K562 (cell line): ENCODE data around the gene TYW3. TPM values are rescaled to one million over a fixed set of nuclear protein-coding genes. Genes with fewer than 3 reads are reported as not detected.
A peak's percentile ranks its signal among the peaks of the same experiment; 100 is the strongest.

Source experiments
- DPF2 ChIP-seq: fragments of 450-650 bp; IDR thresholded peaks from 2 replicates; pipeline ENCODE4 v1.6.1; 2016
- EHMT2 ChIP-seq: fragments of 450-650 bp; IDR thresholded peaks from 2 replicates; pipeline ENCODE4 v1.6.1; 2018; ENCODE audit warnings: antibody characterized with exemption
- FOXA3 ChIP-seq, 2 experiments: fragments of 450-650 bp in 1 of 2; sonication (generic) in 1 of 2; formaldehyde crosslinking; IDR thresholded peaks in 1 of 2; conservative IDR thresholded peaks in 1 of 2; 2 replicates each; pipeline versions ENCODE4 v1.4.0 to v1.8.0; 2020 to 2022; ENCODE audit warnings: mild to moderate bottlenecking in 2 of 2, missing genetic modification reagents in 1 of 2
- FOXJ2 ChIP-seq: fragments of 200-800 bp; sonication (Bioruptor generic); IDR thresholded peaks from 2 replicates; pipeline ENCODE4 v1.6.1; 2016; ENCODE audit warnings: missing genetic modification characterization, missing compliant biosample characterization
- HDAC8 ChIP-seq: fragments of 450-650 bp; IDR thresholded peaks from 2 replicates; pipeline ENCODE4 v1.6.1; 2016; ENCODE audit warnings: mild to moderate bottlenecking, missing genetic modification characterization, moderate library complexity, missing compliant biosample characterization
- HDGF ChIP-seq: fragments of 450-650 bp; IDR thresholded peaks from 2 replicates; pipeline ENCODE4 v1.6.1; 2016
- IFI16 ChIP-seq: fragments of 250-450 bp; sonication (Bioruptor Pico); IDR thresholded peaks from 2 replicates; pipeline ENCODE4 v2.1.2; 2022; ENCODE audit warnings: mild to moderate bottlenecking, inconsistent platforms
- MITF ChIP-seq: IDR thresholded peaks from 2 replicates; pipeline ENCODE4 v1.6.1; 2014; ENCODE audit warnings: antibody characterized with exemption
- NCOA6 ChIP-seq: fragments of 450-650 bp; IDR thresholded peaks from 2 replicates; pipeline ENCODE4 v1.6.1; 2017; ENCODE audit warnings: mild to moderate bottlenecking
- NFE2L1 ChIP-seq: fragments of 450-650 bp; IDR thresholded peaks from 2 replicates; pipeline ENCODE4 v1.6.1; 2016; ENCODE audit warnings: missing genetic modification characterization, low read depth, mild to moderate bottlenecking, missing compliant biosample characterization, moderate library complexity, borderline replicate concordance
- PURB ChIP-seq: sonication (generic); formaldehyde crosslinking; IDR thresholded peaks from 2 replicates; pipeline ENCODE4 v1.9.0; 2021; ENCODE audit warnings: low read depth, mild to moderate bottlenecking, missing genetic modification reagents
- RBM22 ChIP-seq: fragments of 200-400 bp; formaldehyde crosslinking; IDR thresholded peaks from 2 replicates; pipeline ENCODE4 v1.6.1; 2018; ENCODE audit warnings: low read length, low read depth; ENCODE audit not compliant: poor library complexity, severe bottlenecking
- SIX5 ChIP-seq, 2 experiments: IDR thresholded peaks; 2 replicates each; pipeline ENCODE4 v1.6.1; 2011; ENCODE audit warnings: low read length in 2 of 2, borderline replicate concordance in 1 of 2, low read depth in 1 of 2, mild to moderate bottlenecking in 1 of 2, moderate library complexity in 1 of 2; ENCODE audit not compliant: insufficient read depth in 1 of 2
- THAP7 ChIP-seq: fragments of 250-450 bp; sonication (Bioruptor Pico); IDR thresholded peaks from 2 replicates; pipeline ENCODE4 v1.5.0; 2021
- TRIM25 ChIP-seq: fragments of 450-650 bp; IDR thresholded peaks from 2 replicates; pipeline ENCODE4 v1.7.0; 2016; ENCODE audit warnings: borderline replicate concordance
- ZNF197 ChIP-seq: fragments of 200-800 bp; sonication (Bioruptor generic); IDR thresholded peaks from 2 replicates; pipeline ENCODE4 v1.6.1; 2016; ENCODE audit warnings: low read depth, missing genetic modification characterization, missing compliant biosample characterization
- ZNF224 ChIP-seq: sonication (generic); formaldehyde crosslinking; IDR thresholded peaks from 2 replicates; pipeline ENCODE4 v1.8.0; 2022; ENCODE audit warnings: mild to moderate bottlenecking, missing genetic modification reagents
- ZNF277 ChIP-seq: fragments of 250-450 bp; sonication (Bioruptor Pico); IDR thresholded peaks from 2 replicates; pipeline ENCODE4 v1.8.0; 2022; ENCODE audit warnings: inconsistent platforms, mild to moderate bottlenecking, moderate library complexity, borderline replicate concordance
- ZNF395 ChIP-seq: fragments of 200-800 bp; sonication (Bioruptor generic); IDR thresholded peaks from 2 replicates; pipeline ENCODE4 v1.6.1; 2017; ENCODE audit warnings: missing genetic modification characterization, missing compliant biosample characterization
- ZNF449 ChIP-seq: fragments of 250-450 bp; sonication (Bioruptor Pico); IDR thresholded peaks from 2 replicates; pipeline ENCODE4 v1.8.0; 2022; ENCODE audit warnings: moderate library complexity, mild to moderate bottlenecking, inconsistent platforms
- polyA plus RNA-seq, 8 experiments: library from polyadenylated mRNA; depleted of rRNA in 4 of 8; stranded (reverse) in 5 of 8; unstranded in 3 of 8; fragments of >200 nt; fragmentation: Nextera tagmentation in 2 of 8; fragmentation: Illumina TruSeq in 1 of 8; extraction: Ambion mirVana in 2 of 8; extraction: Trizol in 1 of 8; gene quantifications; 2 replicates each; pipeline versions ENCODE4 v1.2.1 to v1.2.3, GENCODE V29; 2011 to 2014; ENCODE audit warnings: inconsistent platforms in 1 of 8, missing spikeins in 1 of 8
- total RNA-seq, 7 experiments: library from RNA; depleted of rRNA in 6 of 7; stranded (reverse); fragments of >200 nt in 6 of 7; fragmentation: Illumina TruSeq in 2 of 7; extraction: Trizol in 2 of 7; gene quantifications; 2 replicates each; pipeline versions ENCODE4 v1.2.1 to v1.2.3, GENCODE V29; 2011 to 2021; ENCODE audit warnings: low replicate concordance in 1 of 7

The TYW3 gene
- total and polyA plus RNA-seq, 9 of the 15 experiments (the other 6 are each of a cell fraction or from before 2014, with no cell fraction given): 22.0 to 54.0 (median 41.1) TPM

GRCh38 chr1:74732960-74733603 lies at the start of gene TYW3, which contains the start of gene CRYZ (continued):
- TF ChIP-seq TRIM25: no peak
- TF ChIP-seq PURB (CRISPR knock-in tag): no peak
- no peak for TF ChIP-seq THAP7
- no peak for TF ChIP-seq NFE2L1
- no peak for TF ChIP-seq FOXA3 (CRISPR knock-in tag; conservative IDR thresholded peaks at IDR 0.05 in 1 of 2, IDR thresholded peaks at IDR 0.05 in 1 of 2)
- TF ChIP-seq DPF2: peak; percentile 25; the same call in 1 of the 2 replicates
- TF ChIP-seq HDGF: no peak
- TF ChIP-seq ZNF197 (CRISPR knock-in tag): no peak
- TF ChIP-seq HDAC8 (tag): no peak
- TF ChIP-seq ZNF277 (CRISPR knock-in tag): no peak
- peak in 1 of 2 experiments; percentile 34; a peak in 1 of 4 replicates for TF ChIP-seq SIX5 (IDR thresholded peaks at IDR 0.05; ENCODE audit: borderline replicate concordance in 1 of 2, insufficient read depth in 1 of 2, low read depth in 1 of 2, low read length in 2 of 2)
- TF ChIP-seq ZNF224 (CRISPR knock-in tag): no peak
- no peak for TF ChIP-seq MITF
- TF ChIP-seq ZNF449 (CRISPR knock-in tag): no peak
- TF ChIP-seq ZNF395: peak; percentile 64; the same call in 1 of the 2 replicates
- TF ChIP-seq FOXJ2: no peak
- peak; percentile 55; the same call in 1 of the 2 replicates for TF ChIP-seq EHMT2
- no peak for TF ChIP-seq NCOA6
- no peak for TF ChIP-seq IFI16 (CRISPR knock-in tag)
- no peak for TF ChIP-seq RBM22
